ENCODE measurements around the gene SULT1C3. TPM values are rescaled to one million over a fixed set of nuclear protein-coding genes. Genes with fewer than 3 reads are reported as not detected.

The SULT1C3 gene
- total RNA-seq, 1 experiment from 2014 or later, result not detected

GRCh38 chr2:108253106-108253505, 13.3 kb downstream of the SULT1C3 start:
- no peaks in the 10 kb centered on the region for H3K4me1 Mint-ChIP-seq (ENCODE audit: insufficient read depth, unreplicated experiment)
- no peaks in the 10 kb centered on the region for H3K9me3 Mint-ChIP-seq (ENCODE audit: unreplicated experiment)
- no peak for TF ChIP-seq CTCF (IDR thresholded peaks at IDR 0.05; ENCODE audit: unreplicated experiment)
- H3K27me3 Mint-ChIP-seq (ENCODE audit: insufficient read depth, unreplicated experiment), result no peaks in the 10 kb centered on the region
- CTCF ChIA-PET, result interaction anchor here (0.6 kb wide), 2 partner anchors 36 to 774 kb away, joined by 3 read pairs; partner anchors contain the start of gene SULT1C2
- BruUV-seq (replicated peaks), result no TSS peak
- no peak overlapping the region for H3K27ac Mint-ChIP-seq (ENCODE audit: low read depth, unreplicated experiment)
- H3K4me3 Mint-ChIP-seq (ENCODE audit: unreplicated experiment), result no peak overlapping the region
- intact Hi-C loops (cut with micrococcal nuclease), result no loop called here
- POLR2A ChIA-PET, result interaction anchor here (1.2 kb wide), 1 partner anchor 9 kb away, joined by 4 read pairs; no protein-coding TSS in a partner anchor
- H3K36me3 Mint-ChIP-seq (ENCODE audit: insufficient read depth, unreplicated experiment), result no peaks in the 10 kb centered on the region
- no peak for DNase-seq (ENCODE audit: unreplicated experiment)

GRCh38 chr2:108257757-108258331, 18.1 kb downstream of the SULT1C3 start:
- Mint-ChIP-seq H3K9me3 (ENCODE audit: unreplicated experiment) (no peaks in the 10 kb centered on the region), H3K4me1 (ENCODE audit: insufficient read depth, unreplicated experiment) (no peaks in the 10 kb centered on the region), H3K27me3 (ENCODE audit: insufficient read depth, unreplicated experiment) (no peaks in the 10 kb centered on the region), H3K36me3 (ENCODE audit: insufficient read depth, unreplicated experiment) (no peaks in the 10 kb centered on the region), H3K4me3 (ENCODE audit: unreplicated experiment) (no peak overlapping the region), H3K27ac (ENCODE audit: low read depth, unreplicated experiment) (no peak overlapping the region)
- ChIA-PET CTCF (no interaction called here), POLR2A (no interaction called here)
- no TSS peak for BruUV-seq (replicated peaks)
- DNase-seq (ENCODE audit: unreplicated experiment), result no peak
- intact Hi-C loops (cut with micrococcal nuclease), result no loop called here
- no peak for TF ChIP-seq CTCF (IDR thresholded peaks at IDR 0.05; ENCODE audit: unreplicated experiment)

- no peak for TF ChIP-seq CTCF (IDR thresholded peaks at IDR 0.05; ENCODE audit: unreplicated experiment)
- H3K4me3 Mint-ChIP-seq (ENCODE audit: unreplicated experiment), result no peak overlapping the region
- no peaks in the 10 kb centered on the region for H3K9me3 Mint-ChIP-seq (ENCODE audit: unreplicated experiment)
- ChIA-PET CTCF (no interaction called here), POLR2A (no interaction called here)
- no peak for DNase-seq (ENCODE audit: unreplicated experiment)
- H3K27me3 Mint-ChIP-seq (ENCODE audit: insufficient read depth, unreplicated experiment), result no peaks in the 10 kb centered on the region
- H3K36me3 Mint-ChIP-seq (ENCODE audit: insufficient read depth, unreplicated experiment), result peaks cover 3% of the 10 kb centered on the region
- intact Hi-C loops (cut with micrococcal nuclease), result no loop called here
- no peak overlapping the region for H3K27ac Mint-ChIP-seq (ENCODE audit: low read depth, unreplicated experiment)
- BruUV-seq (replicated peaks), result no TSS peak
- H3K4me1 Mint-ChIP-seq (ENCODE audit: insufficient read depth, unreplicated experiment), result no peaks in the 10 kb centered on the region
Measured at GRCh38 chr2:108260773-108261172, 21.0 kb downstream of the SULT1C3 start.

GRCh38 chr2:108262036-108262435, 22.3 kb downstream of the SULT1C3 start:
- no peak for DNase-seq (ENCODE audit: unreplicated experiment)
- Mint-ChIP-seq H3K36me3 (ENCODE audit: insufficient read depth, unreplicated experiment) (peaks cover 4% of the 10 kb centered on the region), H3K4me3 (ENCODE audit: unreplicated experiment) (no peak overlapping the region), H3K27ac (ENCODE audit: low read depth, unreplicated experiment) (no peak overlapping the region), H3K27me3 (ENCODE audit: insufficient read depth, unreplicated experiment) (no peaks in the 10 kb centered on the region), H3K9me3 (ENCODE audit: unreplicated experiment) (no peaks in the 10 kb centered on the region), H3K4me1 (ENCODE audit: insufficient read depth, unreplicated experiment) (no peaks in the 10 kb centered on the region)
- no peak for TF ChIP-seq CTCF (IDR thresholded peaks at IDR 0.05; ENCODE audit: unreplicated experiment)
- no TSS peak for BruUV-seq (replicated peaks)
- POLR2A ChIA-PET, result no interaction called here
- CTCF ChIA-PET, result no interaction called here
- intact Hi-C loops (cut with micrococcal nuclease), result no loop called here

Measured in MCF 10A (cell line).